HUES6 (cell line): ENCODE data around the gene TBCD.

Source experiments
- H3K27ac ChIP-seq: 2 replicates; pipeline ENCODE4 v1.7.0; 2013; ENCODE audit warnings: low read depth, mild to moderate bottlenecking, low read length, inconsistent platforms
- H3K27me3 ChIP-seq: 2 replicates; pipeline ENCODE4 v1.6.1; 2013; ENCODE audit warnings: low read length; ENCODE audit not compliant: control insufficient read depth, insufficient read depth
- H3K36me3 ChIP-seq: 2 replicates; pipeline ENCODE4 v1.6.1; 2013; ENCODE audit warnings: low read length; ENCODE audit not compliant: control insufficient read depth, insufficient read depth
- H3K4me1 ChIP-seq: 2 replicates; pipeline ENCODE4 v1.6.1; 2013; ENCODE audit warnings: low read length; ENCODE audit not compliant: control insufficient read depth, insufficient read depth
- H3K4me3 ChIP-seq: 2 replicates; pipeline ENCODE4 v1.5.1; 2013; ENCODE audit warnings: low read depth, low read length
- H3K9ac ChIP-seq: one replicate; pipeline ENCODE4 v1.6.1; 2013; ENCODE audit warnings: mild to moderate bottlenecking, low read length
- H3K9me3 ChIP-seq: 2 replicates; pipeline ENCODE4 v1.6.1; 2013; ENCODE audit warnings: low read depth, low read length; ENCODE audit not compliant: control insufficient read depth, insufficient read depth

Gene TBCD

GRCh38 chr17:82797061-82797460 lies 45.2 kb downstream of the TBCD start:
- Histone ChIP-seq H3K9me3 (peaks cover 16% of the 10 kb centered on the region), H3K36me3 (peaks cover 61% of the 10 kb centered on the region), H3K4me3 (no peak overlapping the region), H3K27me3 (no peaks in the 10 kb centered on the region), H3K27ac (no peak overlapping the region), H3K4me1 (no peaks in the 10 kb centered on the region), H3K9ac (no peak overlapping the region)

GRCh38 chr17:82798752-82799151 lies 46.9 kb downstream of the TBCD start:
- Histone ChIP-seq H3K4me1 (no peaks in the 10 kb centered on the region), H3K27me3 (no peaks in the 10 kb centered on the region), H3K9ac (no peak overlapping the region), H3K4me3 (no peak overlapping the region), H3K27ac (no peak overlapping the region), H3K36me3 (peaks cover 54% of the 10 kb centered on the region), H3K9me3 (peaks cover 16% of the 10 kb centered on the region)

GRCh38 chr17:82799591-82799990 lies 47.7 kb downstream of the TBCD start:
- Histone ChIP-seq H3K36me3 (peaks cover 51% of the 10 kb centered on the region), H3K4me1 (no peaks in the 10 kb centered on the region), H3K27ac (no peak overlapping the region), H3K4me3 (no peak overlapping the region), H3K9me3 (peaks cover 16% of the 10 kb centered on the region), H3K9ac (no peak overlapping the region), H3K27me3 (no peaks in the 10 kb centered on the region)

- peaks cover 47% of the 10 kb centered on the region for H3K36me3 ChIP-seq
These were observed 49.0 kb downstream of the TBCD start for GRCh38 chr17:82800885-82801284.

GRCh38 chr17:82801377-82801970 lies 49.6 kb downstream of the TBCD start:
- H3K27ac ChIP-seq = no peak overlapping the region
- peaks cover 16% of the 10 kb centered on the region for H3K9me3 ChIP-seq
- H3K9ac ChIP-seq = no peak overlapping the region
- H3K4me1 ChIP-seq = no peaks in the 10 kb centered on the region
- no peak overlapping the region for H3K4me3 ChIP-seq
- no peaks in the 10 kb centered on the region for H3K27me3 ChIP-seq
- H3K36me3 ChIP-seq = peaks cover 48% of the 10 kb centered on the region

More at GRCh38 chr17:82800885-82801284, 49.0 kb downstream of the TBCD start:
- no peak overlapping the region for H3K9ac ChIP-seq
- peaks cover 16% of the 10 kb centered on the region for H3K9me3 ChIP-seq
- no peak overlapping the region for H3K27ac ChIP-seq
- no peaks in the 10 kb centered on the region for H3K27me3 ChIP-seq
- H3K4me3 ChIP-seq = no peak overlapping the region
- H3K4me1 ChIP-seq = no peaks in the 10 kb centered on the region

GRCh38 chr17:82802075-82802780 lies 50.4 kb downstream of the TBCD start:
- Histone ChIP-seq H3K9me3 (peaks cover 16% of the 10 kb centered on the region), H3K4me3 (no peak overlapping the region), H3K27ac (no peak overlapping the region), H3K36me3 (peaks cover 55% of the 10 kb centered on the region), H3K4me1 (no peaks in the 10 kb centered on the region), H3K9ac (no peak overlapping the region), H3K27me3 (no peaks in the 10 kb centered on the region)

- Histone ChIP-seq H3K4me3 (no peak overlapping the region), H3K27me3 (no peaks in the 10 kb centered on the region), H3K4me1 (no peaks in the 10 kb centered on the region), H3K9ac (no peak overlapping the region), H3K9me3 (peaks cover 16% of the 10 kb centered on the region), H3K36me3 (peaks cover 64% of the 10 kb centered on the region), H3K27ac (no peak overlapping the region)
These were observed 51.3 kb downstream of the TBCD start for GRCh38 chr17:82803185-82803584.

- peak overlapping the region; percentile 39 for H3K9ac ChIP-seq
- peaks cover 61% of the 10 kb centered on the region for H3K36me3 ChIP-seq
- no peaks in the 10 kb centered on the region for H3K4me1 ChIP-seq
- no peak overlapping the region for H3K27ac ChIP-seq
- H3K4me3 ChIP-seq = no peak overlapping the region
- H3K27me3 ChIP-seq = no peaks in the 10 kb centered on the region
- peaks cover 16% of the 10 kb centered on the region for H3K9me3 ChIP-seq
These were observed 51.7 kb downstream of the TBCD start for GRCh38 chr17:82803606-82804005.

- peaks cover 63% of the 10 kb centered on the region for H3K36me3 ChIP-seq
- H3K9ac ChIP-seq = no peak overlapping the region
- H3K27ac ChIP-seq = 0 out of 2 replicates have a peak overlapping the region, but pooled peaks have one; percentile 14
- H3K4me3 ChIP-seq = no peak overlapping the region
- H3K4me1 ChIP-seq = no peaks in the 10 kb centered on the region
- H3K27me3 ChIP-seq = no peaks in the 10 kb centered on the region
- H3K9me3 ChIP-seq = peaks cover 16% of the 10 kb centered on the region
These were observed 52.8 kb downstream of the TBCD start for GRCh38 chr17:82804442-82805191.

GRCh38 chr17:82805254-82805653 lies 53.4 kb downstream of the TBCD start:
- Histone ChIP-seq H3K4me1 (no peaks in the 10 kb centered on the region), H3K9me3 (peaks cover 13% of the 10 kb centered on the region), H3K9ac (no peak overlapping the region), H3K4me3 (no peak overlapping the region), H3K36me3 (peaks cover 63% of the 10 kb centered on the region), H3K27me3 (no peaks in the 10 kb centered on the region), H3K27ac (0 out of 2 replicates have a peak overlapping the region, but pooled peaks have one; percentile 14)

GRCh38 chr17:82805823-82806222 lies 54.0 kb downstream of the TBCD start:
- Histone ChIP-seq H3K27ac (no peak overlapping the region), H3K27me3 (no peaks in the 10 kb centered on the region), H3K36me3 (peaks cover 63% of the 10 kb centered on the region), H3K9ac (no peak overlapping the region), H3K4me1 (no peaks in the 10 kb centered on the region), H3K9me3 (peaks cover 8% of the 10 kb centered on the region), H3K4me3 (no peak overlapping the region)
